Stimulated activated CD4-positive, alpha-beta T cell treated with anti-CD3 and anti-CD28 coated beads, Interleukin-2, amount 100 ng/mL, for 24 hours (primary cell): ENCODE results near the gene OR5D18.
"Not testable (repeated sequence)": the region's sequence is repeated elsewhere in the genome, so short reads cannot be mapped to it uniquely, and the experiment has no call there.

Experiments used
- DNase-seq, 2 donors: peaks; one replicate each; pipeline ENCODE4 v3.0.0-alpha.2; 2020

The OR5D18 gene

GRCh38 chr11:55819330-55819729 is at the start of gene OR5D18:
Gene OR5D18, plus strand, starts transcription at chr11:55819630. Its CDS starts 0 bp downstream, at chr11:55819630.
- DNase-seq, result no peak

GRCh38 chr11:55773138-55773537 is 46.3 kb upstream of the OR5D18 start, which contains the start of gene OR5D13:
Gene OR5D13, plus strand, starts transcription at chr11:55773438. Its CDS starts 0 bp downstream, at chr11:55773438.
- DNase-seq, result no peak

GRCh38 chr11:55791606-55792005 is 27.8 kb upstream of the OR5D18 start:
- DNase-seq, result no peak

GRCh38 chr11:55793321-55793720 is 26.1 kb upstream of the OR5D18 start:
- DNase-seq, result no peak

GRCh38 chr11:55795256-55795655 is 24.2 kb upstream of the OR5D18 start, which contains the start of gene OR5D14:
Gene OR5D14, plus strand, starts transcription at chr11:55795556. Its CDS starts 0 bp downstream, at chr11:55795556.
- no peak for DNase-seq

- DNase-seq, result no peak
Measured at GRCh38 chr11:55806248-55806647, 13.2 kb upstream of the OR5D18 start.

- DNase-seq, result no peak
Measured at GRCh38 chr11:55811067-55811466, 8.4 kb upstream of the OR5D18 start, which contains the start of gene OR5L1. Gene OR5L1, plus strand, starts transcription at chr11:55811367. Its CDS starts 100 bp downstream, at chr11:55811467.

- DNase-seq, result no peak
Measured at GRCh38 chr11:55826919-55827318, 7.5 kb downstream of the OR5D18 start, which contains the start of gene OR5L2. Gene OR5L2, plus strand, starts transcription at chr11:55827219. Its CDS starts 0 bp downstream, at chr11:55827219.

- DNase-seq, result no peak
Measured at GRCh38 chr11:55838452-55838851, 19.0 kb downstream of the OR5D18 start, which contains the start of gene OR5D16. Gene OR5D16, plus strand, starts transcription at chr11:55838752. Its CDS starts 0 bp downstream, at chr11:55838752.

- no peak for DNase-seq
Measured at GRCh38 chr11:55847453-55847852, 28.0 kb downstream of the OR5D18 start.

- no peak for DNase-seq
Measured at GRCh38 chr11:55849037-55849436, 29.6 kb downstream of the OR5D18 start.

- DNase-seq, result no peak
Measured at GRCh38 chr11:55852141-55852540, 32.7 kb downstream of the OR5D18 start.

- DNase-seq, result no peak
Measured at GRCh38 chr11:55854704-55855103, 35.3 kb downstream of the OR5D18 start.

GRCh38 chr11:55867354-55867753 is 47.9 kb downstream of the OR5D18 start:
- DNase-seq, result not testable (repeated sequence)
